ENCODE results near the gene GSTA3.
"Not testable (repeated sequence)": the region's sequence is repeated elsewhere in the genome, so short reads cannot be mapped to it uniquely, and the experiment has no call there.

Gene GSTA3

DNA sequence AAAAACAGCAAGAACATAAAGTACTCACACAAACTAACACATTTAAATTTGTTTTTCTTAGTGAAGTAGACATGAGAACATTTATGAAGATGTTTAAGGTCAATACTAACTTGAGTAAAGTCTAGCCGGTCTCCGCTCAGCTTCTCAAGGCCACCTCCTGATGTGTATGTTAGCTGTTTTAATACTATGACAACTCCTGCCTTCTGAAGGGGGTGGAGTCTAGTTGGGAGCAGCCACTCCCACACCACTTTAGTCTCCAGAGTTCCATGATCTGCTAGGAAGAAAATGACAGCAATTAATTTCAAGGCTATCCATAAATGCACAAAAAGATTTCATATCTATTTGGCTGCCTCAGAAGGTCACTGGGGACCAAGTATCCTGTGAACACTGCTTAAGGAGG lies at the start of gene GSTA3:
Gene GSTA3 (minus strand): TSS at position 168 of the 400 bp plus-strand sequence. CDS start 3,864 bp downstream, outside the sequence.
- DNase-seq, result no peak

DNA sequence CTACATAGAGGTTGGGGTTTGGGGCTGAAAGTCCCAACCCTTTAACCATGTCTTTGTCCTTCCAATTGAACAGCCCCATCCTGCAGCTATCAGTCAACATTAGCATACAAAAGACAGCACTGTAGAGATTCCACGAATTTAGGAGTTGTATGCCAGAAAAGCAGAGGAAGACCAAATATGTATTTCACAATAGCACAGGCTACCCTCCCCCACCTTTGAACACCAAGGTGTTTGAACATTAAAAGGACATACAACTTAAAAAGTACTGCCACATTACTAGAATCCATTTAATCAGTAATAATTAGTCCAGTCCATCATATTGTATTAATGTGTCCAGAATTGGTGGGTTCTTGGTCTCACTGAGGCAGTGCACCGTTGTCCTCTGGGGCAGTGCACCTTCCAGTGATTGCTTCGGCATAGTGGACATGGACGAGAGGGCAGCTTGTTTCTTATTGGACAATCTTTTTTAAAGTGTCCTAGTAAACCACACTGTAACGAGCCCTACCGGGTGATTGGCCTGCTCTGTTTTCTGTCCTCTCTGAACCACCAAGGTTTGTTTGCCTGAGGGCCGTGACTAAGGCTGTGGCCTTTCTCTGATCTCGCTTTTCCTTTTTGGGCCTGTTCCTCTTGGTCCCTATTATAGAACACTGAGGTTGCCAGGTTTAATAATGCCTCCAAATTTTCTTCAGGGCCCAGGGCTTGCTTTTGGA lies 49.2 kb upstream of the GSTA3 start:
- DNase-seq, result no peak

DNA sequence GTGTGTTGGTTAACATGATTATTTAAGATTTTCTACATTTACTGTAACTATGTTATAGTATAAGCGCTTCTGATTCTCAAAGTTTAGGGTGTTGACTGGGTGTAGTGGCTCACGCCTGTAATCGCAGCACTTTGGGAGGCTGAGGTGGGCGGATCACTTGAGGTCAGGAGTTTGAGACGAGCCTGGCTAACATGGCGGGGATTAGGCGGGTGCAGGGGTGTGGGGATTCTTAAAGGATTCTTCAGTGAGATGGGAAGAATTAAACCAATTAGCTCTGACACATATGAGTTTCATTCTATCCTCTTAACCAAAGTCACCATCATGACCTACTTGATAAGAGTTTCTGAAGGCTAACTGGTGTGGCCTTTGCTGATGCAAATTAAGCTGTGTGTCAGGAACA lies 46.4 kb upstream of the GSTA3 start:
- no peak for DNase-seq

DNA sequence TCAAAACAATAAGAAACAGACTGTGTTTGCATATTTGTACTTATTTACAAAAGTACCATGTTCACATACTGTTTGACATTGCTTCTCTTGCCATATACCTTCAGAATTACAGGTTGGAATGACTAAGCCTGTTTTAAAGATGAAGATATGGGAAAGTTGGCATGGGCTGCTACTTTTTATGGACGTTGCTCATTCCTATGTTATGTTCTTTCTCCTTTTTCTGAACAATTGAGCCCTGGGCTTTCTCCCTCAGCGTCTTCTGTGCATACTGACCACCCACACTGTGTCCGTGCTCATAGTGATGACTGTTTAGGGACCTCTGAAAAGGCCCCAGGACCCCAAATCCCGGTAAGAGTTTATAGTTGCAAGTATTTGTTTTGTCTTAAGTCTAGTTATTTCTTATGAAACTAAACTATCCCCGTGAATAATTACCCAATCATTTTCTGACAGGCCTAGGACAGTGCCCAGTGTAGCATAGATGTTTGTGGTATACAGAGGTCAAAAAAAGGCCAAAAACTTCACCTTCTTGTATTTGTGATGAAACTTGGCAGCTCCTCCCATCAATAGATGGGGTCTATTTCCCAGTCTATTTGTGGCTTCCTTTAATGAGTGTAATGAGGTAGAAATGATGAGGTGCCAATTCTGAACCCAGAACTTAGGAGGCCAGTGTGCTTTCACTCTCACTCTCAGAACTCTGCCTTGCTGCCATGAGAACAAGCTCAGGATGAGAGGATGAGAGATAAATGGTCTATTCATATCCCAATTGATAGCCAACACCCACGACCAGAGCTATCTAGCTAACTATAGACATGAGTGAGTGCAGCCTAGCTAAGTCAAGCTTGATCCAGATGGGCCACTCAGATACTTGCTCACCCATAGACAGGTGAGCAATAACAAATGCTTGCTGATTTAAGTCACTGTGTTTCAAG lies 44.7 kb upstream of the GSTA3 start:
- no peak for DNase-seq

DNA sequence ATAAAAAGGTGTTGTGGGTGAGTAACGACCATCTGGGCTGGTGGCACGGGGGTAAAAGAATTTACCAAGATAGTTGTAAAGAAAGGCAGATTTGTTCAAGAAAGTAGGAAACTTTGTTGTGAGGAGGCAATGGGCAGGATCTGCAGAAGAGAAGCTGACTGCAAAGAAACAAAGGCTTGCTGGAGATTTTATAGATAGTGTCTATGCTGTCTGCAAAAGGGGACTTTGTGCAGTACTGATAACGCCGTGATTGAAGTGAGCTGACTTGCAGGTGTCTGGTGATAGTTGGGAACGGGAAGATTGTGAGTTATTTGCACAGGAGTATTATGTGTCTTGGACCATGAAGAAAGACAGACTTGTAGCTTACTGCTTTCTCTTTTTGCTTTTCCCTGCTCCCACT lies 36.8 kb upstream of the GSTA3 start:
- no peak for DNase-seq

DNA sequence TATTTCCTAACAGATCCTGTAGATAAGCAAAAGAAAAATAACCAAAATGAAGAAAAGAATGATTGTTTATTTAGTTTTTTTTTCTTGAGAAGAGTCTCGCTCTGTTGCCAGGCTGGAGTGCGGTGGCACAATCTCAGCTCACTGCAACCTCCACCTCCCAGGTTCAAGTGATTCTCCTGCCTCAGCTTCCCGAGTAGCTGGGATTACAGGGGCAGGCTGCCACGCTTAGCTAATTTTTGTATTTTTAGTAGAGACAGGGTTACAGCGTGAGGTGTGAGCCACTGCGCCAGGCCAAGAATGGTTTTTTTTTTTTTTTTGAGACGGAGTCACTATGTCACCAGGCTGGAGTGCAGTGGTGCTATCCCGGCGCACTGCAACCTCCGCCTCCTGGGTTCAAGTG lies 33.3 kb upstream of the GSTA3 start:
- DNase-seq, result not testable (repeated sequence)

DNA sequence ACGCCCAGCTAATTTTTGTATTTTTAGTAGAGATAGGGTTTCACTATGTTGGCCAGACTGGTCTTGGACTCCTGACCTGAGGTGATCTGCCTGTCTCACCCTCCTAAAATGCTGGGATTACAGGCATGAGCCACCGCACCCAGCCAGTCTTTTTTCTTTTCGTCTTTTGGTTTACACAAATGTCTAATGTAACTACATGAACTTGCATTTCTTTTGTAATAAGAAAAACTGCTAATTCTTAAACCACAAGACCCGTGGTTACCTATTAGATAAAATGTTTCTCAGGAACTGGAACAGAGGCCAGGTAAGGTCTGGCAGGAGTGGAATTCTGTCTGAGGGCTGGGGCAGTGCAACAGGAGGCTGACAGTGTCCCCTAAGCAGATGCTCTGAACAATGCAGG lies 32.7 kb upstream of the GSTA3 start:
- DNase-seq, result no peak

DNA sequence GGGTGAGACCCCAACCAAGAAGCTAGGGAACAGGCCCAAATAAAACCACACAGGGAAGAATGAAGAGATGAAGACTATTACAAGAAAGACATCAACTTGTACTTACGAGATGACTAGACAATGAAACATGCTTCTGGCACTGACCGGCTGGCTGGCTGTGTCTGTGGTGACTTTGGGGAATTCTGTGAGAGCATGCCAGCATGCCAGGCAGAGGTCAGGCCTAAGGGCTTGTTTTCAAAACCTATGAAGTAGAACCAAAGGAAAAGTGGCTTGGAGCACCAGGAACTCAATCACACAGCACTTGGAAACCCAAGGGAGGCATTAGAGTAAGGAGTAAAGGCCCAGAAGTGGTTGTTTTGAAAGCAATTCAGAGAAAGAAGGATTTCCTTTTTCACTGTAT lies 28.4 kb upstream of the GSTA3 start:
- no peak for DNase-seq

DNA sequence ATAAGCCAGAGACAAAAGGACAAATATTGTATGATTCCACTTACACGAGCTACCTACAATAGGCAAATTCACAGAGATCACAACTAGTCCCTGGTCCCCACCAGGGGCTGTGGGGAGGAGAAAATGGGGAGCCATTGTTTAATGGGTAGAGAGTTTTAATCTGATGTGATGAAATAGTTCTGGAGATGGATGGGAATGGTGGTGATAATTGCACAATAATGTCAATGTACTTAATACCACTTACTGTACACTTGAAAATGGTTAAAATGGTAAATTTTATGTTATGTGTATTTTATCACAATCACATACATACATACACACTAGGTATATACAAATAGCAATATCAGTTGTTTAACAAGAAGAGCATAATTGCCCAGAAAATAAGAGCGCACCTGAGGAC lies 24.3 kb upstream of the GSTA3 start:
- no peak for DNase-seq

DNA sequence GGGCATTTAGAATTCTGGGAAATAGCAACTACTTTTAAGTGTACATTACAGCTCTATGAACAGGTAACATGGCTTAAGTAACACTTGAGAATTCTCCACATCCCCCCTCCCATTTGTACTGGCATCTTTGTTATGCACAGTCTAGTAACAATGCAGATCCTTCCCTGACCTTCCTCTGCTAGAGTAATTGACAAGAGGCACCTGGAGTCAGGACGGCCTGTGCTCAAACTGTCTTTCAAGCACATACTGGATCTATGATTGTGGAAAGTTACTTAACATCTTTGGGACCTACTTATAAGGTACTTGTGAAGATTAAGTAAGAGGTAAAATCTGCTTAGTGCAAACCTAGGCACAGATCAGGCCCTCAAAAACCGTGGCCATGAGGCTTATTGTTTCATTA lies 21.9 kb upstream of the GSTA3 start:
- no peak for DNase-seq

DNA sequence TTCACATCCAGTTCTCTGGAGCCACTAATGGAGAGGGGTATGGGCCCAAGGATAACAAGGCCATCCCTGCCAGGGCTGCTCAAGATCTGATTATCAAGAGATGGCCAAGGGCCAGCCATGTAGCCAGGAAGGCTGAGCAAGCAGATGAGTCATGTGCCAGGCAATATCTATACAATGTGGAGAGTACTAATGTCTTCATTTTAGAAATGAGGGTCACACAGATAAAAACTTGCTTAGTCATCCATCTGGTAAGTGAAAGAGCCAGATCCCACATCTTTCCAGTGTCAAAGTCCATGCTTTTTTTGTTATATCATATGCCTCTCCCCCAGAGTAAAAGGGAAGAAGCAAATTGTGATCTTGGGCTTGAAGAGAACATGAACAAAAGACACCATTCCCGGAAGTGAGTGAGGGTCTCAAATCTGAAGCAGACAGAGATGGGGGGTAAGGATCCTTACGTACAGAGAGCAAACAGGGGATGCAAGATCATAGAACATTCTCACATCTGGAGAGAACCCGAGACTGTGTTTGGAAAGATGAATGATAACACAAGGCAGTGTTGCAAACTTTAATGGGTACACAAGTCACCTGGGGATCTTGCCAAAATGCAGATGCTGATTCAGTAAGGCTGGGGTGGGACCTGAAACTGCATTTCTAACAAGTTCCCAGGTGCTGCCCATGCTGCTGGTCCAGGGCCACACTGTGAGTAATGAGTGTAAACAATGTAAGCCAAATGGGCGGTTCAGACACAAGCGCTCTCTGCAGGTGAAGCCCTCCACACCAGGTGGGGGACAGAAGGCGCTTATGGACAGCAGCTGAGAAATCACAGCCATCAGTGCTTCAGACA lies 20.0 kb upstream of the GSTA3 start:
- DNase-seq, result no peak

DNA sequence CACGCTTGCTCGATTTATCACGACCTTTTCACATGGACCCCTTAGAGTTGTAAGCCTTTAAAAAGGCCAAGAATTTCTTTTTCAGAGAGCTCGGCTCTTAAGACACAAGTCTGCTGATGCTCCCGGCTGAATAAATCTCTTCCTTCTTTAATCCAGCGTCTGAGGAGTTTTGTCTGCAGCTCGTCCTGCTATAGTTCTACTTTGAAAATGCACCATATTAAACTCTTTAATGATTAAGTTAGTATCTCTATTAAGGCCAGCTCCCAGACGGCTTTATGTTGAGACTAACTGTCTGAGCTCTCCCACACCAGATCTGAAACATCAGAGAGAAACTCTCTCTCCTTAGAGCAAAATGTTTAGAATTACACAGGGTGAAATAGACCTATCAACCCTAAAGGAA lies 18.0 kb upstream of the GSTA3 start:
- no peak for DNase-seq

DNA sequence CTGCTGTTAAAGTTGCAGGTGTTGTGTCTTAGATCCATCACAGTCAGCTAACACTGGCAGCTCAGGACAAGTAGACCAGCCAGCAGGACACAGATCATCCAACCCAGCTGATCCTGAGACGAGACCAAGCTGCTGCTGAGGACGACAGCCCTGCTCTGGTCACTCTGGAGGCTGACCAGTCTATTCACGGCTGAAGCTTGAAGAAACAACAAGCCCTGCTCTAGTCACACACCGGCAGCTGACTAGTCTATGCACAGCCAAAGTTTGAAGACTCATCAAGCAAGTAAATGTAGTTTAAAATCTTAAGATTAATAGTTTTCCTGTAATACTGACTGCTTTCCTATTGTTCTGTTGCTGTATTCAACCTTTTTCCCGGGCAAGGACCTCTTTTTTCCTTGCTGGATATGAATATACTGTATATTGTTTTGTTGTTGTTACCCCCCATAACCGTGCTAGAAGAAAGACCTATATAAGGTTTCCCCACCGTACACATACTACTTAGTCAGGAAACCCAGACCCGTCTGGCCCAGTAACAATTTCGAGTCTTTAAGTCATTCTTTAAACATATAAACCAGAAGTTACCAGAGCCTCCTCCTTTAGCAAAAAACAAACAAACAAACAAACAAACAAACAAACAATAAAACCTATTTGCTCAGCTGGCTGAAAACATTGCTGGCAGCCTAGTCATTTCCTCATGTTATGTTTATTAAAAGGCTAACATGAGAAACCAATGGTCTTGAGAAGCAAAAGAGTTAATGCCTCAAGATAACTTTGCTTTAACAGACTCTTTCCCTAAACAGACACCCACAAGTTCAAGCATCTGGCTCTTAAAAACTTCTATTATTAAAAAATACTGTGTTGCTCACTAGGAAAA lies 16.7 kb upstream of the GSTA3 start:
- no peak for DNase-seq

DNA sequence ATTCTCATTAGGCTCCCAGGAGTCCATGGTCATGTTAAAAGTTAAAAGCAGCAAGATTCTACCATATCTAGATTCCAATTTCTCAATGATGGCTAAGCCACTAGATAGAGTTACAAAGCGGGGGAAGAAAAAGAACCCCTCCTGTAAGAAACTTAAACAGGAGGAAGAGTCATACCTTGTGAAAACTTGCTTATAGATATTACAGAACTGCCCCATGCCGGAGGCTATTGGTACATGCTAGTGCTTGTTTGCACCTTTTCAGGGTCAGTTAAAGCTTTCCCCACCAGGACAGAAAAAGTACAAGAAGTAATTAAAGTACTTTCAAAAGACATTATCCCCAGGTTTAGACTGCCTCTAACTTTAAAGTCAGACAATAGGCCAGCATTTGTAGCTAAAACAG lies 15.5 kb upstream of the GSTA3 start:
- DNase-seq, result no peak

DNA sequence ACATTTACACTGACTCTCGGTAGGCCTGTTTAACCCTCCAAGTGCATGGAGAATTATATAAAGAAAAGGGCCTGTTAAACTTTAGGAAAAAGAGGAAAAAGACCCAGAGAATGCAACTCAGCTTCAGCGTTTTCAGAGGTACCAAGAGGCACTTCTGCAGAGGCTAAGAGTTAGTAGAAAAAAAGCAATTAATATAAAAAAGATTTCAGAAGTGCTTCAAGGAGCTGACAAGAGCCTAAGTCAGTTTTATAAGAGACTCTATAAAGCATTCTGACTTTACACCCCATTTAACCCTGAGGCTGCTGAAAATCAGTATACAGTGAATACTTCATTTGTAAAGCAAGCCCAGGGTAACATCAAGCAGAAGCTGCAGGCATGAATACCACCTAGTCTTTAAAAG lies 14.2 kb upstream of the GSTA3 start:
- not testable (repeated sequence) for DNase-seq

DNA sequence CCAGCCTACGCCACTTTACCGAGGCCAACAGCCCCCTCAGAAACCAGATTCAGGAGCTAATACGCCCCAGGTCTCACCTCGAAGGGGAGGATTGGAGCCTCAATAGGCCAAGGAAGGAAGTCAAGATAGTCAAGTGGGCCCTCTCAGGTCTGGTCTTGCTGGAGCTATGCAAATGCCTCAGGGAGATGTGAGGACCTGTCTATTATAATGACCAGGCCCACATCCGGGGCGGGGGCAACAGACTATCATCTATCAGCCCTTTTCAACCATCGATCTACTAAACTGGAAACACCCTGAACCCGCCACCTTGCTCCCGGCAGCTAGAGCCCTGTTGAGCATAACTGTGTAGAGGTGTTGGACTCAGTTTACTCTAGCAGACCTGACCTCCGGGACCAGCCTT lies 12.7 kb upstream of the GSTA3 start:
- no peak for DNase-seq

DNA sequence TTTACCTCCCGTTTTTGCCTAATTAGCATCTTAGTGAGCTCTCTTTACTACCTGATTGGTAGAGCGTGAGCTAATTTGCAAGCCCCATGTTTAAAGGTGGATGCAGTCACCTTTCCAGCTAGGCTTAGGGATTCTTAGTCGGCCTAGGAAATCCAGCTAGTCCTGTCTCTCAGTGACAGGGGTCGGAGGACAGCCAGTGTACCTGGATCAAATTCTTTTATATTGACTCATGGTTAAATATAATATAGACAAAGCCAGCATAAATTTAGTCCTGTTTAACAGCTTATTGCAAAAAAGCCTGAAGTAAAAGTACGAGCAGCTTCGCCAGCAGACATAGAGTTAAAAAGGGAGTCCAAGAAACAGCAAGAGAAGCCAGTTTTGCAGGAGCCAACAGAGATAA lies 12.2 kb upstream of the GSTA3 start:
- DNase-seq, result no peak

DNA sequence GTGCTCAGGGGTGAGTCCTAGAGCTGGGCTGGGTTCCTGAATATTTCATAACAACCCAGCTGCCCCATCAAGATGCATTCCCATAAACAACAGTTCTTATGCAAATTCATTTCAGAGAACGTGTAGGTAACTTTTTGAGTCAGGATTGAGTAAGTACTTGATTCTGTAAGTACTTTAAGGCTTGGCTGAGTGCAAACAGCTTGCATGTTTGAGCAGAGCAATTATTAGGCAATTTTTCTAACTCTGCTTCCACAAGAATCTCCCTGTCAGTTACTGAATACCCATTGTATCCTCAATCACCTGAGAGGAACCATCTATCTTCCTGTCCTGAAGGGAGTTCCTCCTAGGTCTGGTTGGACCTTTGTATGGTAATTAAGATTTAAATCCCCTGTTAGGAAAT lies 10.0 kb upstream of the GSTA3 start:
- not testable (repeated sequence) for DNase-seq

DNA sequence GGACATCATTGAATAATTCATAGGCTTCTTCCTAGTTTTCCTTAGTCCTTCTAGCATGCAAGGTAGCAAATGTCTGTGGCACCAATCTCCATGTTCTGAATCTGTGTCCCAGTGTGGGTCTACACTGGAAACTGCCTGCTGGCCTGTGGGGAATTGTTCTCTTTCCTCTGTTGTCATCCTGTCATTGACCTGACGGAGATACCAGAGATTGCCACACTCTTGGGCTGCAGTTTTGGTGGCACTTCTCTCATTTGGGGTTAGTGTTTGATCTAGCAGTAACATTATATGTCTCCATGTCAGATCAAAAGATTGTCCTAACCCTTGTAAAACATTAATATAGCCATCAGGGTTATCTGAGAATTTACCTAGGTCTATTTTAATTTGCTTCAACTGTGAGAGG lies 9.3 kb upstream of the GSTA3 start:
- not testable (repeated sequence) for DNase-seq

DNA sequence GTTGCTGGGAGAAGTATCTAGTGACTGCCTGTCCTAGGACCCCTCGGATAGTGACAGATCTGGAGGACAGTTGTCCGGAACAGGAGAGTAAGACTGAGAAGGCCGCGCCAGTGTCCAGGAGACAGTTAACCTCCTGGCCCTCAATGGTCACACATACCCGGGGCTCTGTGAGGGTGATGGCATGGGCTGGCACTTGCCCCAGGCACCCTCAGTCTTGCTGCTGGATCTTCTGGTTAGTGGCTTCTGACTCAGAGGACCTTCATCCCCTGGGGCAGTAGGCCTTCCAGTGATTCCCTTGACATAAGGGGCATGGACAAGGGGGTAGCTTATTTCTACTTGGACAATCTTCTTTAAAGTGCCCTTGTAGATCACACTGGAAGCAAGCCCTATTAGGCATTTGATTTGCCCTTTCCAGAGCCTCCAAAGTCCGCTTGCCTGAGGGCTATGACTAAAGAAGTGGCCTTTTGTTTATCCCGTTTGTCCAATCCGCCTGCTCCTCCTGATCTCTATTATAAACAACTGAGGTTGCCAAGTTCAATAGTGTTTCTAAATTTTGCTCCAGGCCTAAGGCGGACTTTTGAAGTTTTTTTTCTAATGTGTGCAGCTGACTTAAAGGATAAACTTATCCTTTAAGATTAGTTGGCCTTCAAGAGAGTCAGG lies 8.7 kb upstream of the GSTA3 start:
- not testable (repeated sequence) for DNase-seq

DNA sequence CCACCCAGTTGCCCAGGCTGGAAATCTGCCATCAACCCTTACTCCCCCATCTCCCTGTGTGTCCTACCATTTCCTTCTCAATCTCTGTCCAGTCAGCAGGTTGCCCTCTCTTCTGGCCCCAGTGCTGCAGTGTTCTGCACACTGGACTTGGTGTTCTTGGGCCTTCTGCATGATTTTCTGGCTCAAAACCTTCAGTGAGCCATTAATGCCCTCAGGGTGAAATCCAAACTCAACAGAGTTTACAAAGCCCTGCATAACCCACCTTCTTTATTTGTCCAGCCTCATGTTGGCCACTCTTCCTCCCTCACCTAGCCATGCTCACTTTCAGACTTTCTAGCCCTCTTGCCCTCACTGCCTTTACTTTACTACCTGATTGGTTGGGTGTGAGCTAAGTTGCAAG lies 5.0 kb upstream of the GSTA3 start:
- no peak for DNase-seq

DNA sequence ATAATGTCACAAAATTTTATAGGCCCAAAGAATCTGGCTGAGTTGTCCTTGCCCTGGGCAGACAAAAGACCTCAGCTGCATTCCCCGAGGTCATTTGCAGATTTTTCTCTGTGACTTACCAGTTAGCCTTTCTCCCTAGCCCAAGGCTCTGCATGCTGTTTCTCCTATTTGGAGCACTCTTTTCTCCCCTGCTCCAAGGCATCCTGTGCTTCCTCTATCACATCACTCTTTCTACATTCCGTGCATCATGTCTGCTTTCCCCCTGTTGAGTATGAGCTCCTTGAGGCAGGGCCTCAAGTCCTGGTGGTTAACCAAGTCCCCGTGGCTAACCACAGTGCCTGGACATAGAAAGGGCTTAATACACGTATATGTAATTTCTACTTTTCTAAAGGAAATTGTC lies 593 bp upstream of the GSTA3 start:
- no peak for DNase-seq
